GM13976 (cell line): ENCODE measurements around the gene SOX6.

ENCODE experiments used
- DNase-seq: peaks from one replicate; pipeline ENCODE4 v3.0.0; 2012; ENCODE audit warnings: low spot score
- in situ Hi-C: fragments of 300-500 bp; cut with MboI; formaldehyde crosslinking; loops from one replicate; pipeline ENCODE4 v1.12.0; 2022; ENCODE audit warnings: low sequenced_read_pairs, mixed read lengths, inconsistent platforms; ENCODE audit not compliant: unreplicated experiment
- TF ChIP-seq, protein P1 (sequence below): IDR thresholded peaks from 2 replicates; pipeline ENCODE4 v1.5.1; 2012; ENCODE audit warnings: borderline replicate concordance, mild to moderate bottlenecking; ENCODE audit not compliant: insufficient read depth; ENCODE audit errors: extremely low read depth, missing control alignments, control extremely low read depth

Gene SOX6

DNA sequence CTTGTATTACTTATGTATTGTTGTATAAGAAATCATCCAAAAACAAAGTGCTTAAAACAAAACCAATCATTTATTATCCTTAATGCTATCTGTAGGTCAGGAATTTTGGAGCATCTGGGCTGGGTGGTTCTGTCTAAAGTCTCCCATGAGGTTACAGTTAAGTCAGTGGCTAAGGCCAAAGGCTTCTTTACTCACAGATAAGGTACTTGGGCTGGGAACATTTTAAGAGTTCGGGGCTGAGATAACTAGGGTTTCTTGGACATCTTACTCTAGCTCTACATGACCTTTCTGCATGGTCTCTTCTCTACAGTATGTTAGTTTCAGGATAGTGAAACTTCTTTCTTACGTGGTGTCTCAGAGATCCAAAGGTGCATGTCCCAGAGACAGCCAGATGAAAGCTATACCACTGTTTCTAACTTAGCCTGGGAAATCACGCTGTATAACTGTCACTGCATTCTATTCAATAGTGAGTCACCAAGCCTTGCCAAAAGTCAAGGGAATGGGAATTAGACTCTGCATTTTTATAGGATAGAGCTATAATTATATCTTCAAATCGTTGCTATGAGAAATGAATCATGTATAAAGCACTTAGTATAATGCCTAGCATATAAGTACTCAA, 29.6 kb downstream of the SOX6 start:
- TF ChIP-seq, protein P1, sequence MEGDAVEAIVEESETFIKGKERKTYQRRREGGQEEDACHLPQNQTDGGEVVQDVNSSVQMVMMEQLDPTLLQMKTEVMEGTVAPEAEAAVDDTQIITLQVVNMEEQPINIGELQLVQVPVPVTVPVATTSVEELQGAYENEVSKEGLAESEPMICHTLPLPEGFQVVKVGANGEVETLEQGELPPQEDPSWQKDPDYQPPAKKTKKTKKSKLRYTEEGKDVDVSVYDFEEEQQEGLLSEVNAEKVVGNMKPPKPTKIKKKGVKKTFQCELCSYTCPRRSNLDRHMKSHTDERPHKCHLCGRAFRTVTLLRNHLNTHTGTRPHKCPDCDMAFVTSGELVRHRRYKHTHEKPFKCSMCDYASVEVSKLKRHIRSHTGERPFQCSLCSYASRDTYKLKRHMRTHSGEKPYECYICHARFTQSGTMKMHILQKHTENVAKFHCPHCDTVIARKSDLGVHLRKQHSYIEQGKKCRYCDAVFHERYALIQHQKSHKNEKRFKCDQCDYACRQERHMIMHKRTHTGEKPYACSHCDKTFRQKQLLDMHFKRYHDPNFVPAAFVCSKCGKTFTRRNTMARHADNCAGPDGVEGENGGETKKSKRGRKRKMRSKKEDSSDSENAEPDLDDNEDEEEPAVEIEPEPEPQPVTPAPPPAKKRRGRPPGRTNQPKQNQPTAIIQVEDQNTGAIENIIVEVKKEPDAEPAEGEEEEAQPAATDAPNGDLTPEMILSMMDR = no peak
- no peak for DNase-seq
- in situ Hi-C loops = no loop called here

DNA sequence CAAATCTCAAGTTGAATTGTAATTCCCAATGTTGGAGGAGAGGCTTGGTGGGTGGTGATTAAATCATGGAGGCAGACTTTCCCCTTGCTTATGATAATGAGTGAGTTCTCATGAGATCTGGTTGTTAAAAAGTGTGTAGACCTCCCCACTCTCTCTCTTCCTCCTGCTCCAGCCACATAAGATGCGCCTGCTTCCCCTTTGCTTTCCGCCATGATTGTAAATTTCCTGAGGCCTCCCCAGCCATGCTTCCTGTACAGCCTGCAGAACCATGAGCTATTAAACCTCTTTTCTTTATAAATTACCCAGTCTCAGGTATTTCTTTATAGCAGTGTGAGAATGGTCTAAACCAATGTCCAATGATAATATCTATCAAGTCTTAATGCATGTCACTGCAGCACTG, 34.2 kb downstream of the SOX6 start:
- TF ChIP-seq, protein P1 = no peak
- no peak for DNase-seq
- in situ Hi-C loops = no loop called here

DNA sequence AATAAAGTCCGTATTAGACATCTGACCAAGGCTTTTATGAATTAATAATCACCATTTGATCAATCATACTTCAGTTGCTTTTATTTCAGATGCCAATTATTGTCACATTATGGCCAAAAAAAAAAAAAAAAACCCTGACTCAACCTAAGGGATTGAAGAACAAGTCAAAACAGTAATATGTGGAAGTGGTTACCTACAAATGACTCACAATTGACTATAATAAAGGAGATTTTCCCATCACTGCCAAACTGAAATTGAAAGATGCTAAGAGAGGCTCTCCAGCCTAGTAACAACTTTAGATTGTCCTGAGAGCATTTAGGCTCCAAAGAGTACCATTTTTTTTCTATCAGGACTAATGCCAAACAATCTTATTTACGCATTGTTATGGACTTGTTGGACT, 35.2 kb downstream of the SOX6 start:
- DNase-seq = no peak
- in situ Hi-C loops = no loop called here
- TF ChIP-seq, protein P1 = no peak

DNA sequence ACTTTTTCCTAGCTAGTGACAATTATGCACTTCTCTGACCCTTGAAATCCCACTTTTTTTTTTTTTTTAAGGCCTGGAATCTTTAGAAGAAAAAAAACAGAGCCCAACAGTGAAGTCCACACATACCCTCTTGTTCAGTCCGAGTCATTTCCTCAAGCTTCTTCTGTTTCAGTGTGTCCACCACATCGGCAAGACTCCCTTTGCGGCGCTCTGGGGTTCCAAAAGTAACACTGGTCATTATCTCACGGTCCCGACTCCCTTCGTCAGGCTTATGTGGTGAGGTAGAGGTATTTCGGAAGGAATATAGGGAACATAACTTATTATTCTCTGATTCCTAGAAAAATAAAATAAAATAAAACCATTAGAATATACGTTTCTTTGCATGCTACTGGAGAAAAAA, 38.0 kb downstream of the SOX6 start:
- in situ Hi-C loops = no loop called here
- TF ChIP-seq, protein P1 = no peak
- DNase-seq = no peak

DNA sequence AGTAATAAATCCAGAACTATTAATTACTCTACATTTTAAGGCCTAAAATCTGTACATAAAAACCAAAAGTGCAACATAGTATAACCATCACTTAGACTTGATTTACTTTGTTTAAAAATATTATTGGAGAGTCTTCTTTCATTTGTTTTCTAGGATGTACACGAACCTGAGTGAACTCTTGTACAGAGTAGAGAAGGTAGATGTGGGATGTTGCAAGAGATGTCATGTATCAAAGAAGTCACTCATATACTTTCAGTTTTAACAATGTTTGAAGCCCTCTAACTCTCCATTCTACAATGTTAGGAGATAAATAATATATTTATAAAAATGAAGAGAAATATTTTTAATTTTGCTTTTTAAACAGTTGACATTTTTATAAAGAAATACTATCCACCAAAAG, 38.6 kb downstream of the SOX6 start:
- in situ Hi-C loops = no loop called here
- no peak for DNase-seq
- TF ChIP-seq, protein P1 = no peak

DNA sequence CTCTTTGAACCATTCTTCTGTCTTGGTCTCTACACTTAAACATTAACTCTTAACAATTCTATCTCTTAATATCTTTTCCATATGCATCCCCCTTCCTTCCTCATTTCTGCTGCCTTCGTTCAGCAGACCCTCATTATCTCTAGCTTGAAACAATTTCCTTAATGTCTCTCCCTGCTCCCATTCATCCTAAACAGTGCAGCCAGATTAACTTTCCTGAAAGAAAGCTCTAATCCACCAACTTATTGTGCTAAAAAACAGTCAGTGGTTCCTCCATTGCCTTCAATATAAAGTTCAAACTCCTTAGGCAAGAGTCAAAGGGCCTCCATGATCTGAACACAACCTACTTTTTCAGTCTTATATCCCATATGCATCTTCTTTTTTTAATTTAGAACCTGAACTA, 42.5 kb downstream of the SOX6 start:
- DNase-seq = no peak
- TF ChIP-seq, protein P1 = no peak
- in situ Hi-C loops = no loop called here
